H54 (cell line): ENCODE data around the gene MSGN1.

Source experiments
- DNase-seq: peaks from one replicate; pipeline ENCODE4 v3.0.0; 2011; ENCODE audit warnings: low spot score, mixed read lengths; ENCODE audit not compliant: insufficient read length
- FAIRE-seq: peaks from 3 replicates; lab custom pipeline; 2011; peaks lifted over from hg19 to GRCh38; lab: Jason Lieb, UNC
- POLR2A ChIP-seq: IDR thresholded peaks from 2 replicates; pipeline ENCODE4 v1.6.1; 2011; ENCODE audit warnings: low read depth, mild to moderate bottlenecking, low read length

Gene MSGN1

DNA sequence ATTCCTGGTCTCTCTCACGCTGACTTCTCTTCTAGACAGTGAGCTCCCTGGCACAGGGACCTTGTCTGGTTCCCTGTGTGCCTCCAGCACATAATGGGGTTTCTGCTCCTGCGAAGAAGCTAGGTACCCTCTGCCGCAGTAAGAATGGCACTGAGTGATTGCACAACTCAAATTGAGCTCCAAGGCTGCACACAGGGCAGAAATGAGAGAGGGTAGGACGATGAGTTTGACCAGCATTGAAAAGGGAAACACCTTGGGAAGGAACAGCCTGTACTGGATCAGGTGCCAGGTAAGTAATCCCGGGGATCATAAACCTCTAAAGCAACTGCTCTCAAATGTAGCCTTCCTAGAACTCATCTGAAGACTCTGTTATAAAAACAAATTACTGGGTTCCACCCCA lies 21.0 kb upstream of the MSGN1 start:
- FAIRE-seq (no peak), DNase-seq (no peak)
- no peak for TF ChIP-seq POLR2A

- no peak for TF ChIP-seq POLR2A
- FAIRE-seq (no peak), DNase-seq (no peak)
Measured at GRCh38 chr2:17798338-17798737, 17.9 kb upstream of the MSGN1 start.

- no peak for DNase-seq
- TF ChIP-seq POLR2A, result no peak
- no peak for FAIRE-seq
Measured at GRCh38 chr2:17799301-17800120, 16.7 kb upstream of the MSGN1 start.

- DNase-seq, result no peak
- no peak for FAIRE-seq
- no peak for TF ChIP-seq POLR2A
Measured at GRCh38 chr2:17800219-17800618, 16.0 kb upstream of the MSGN1 start.

- DNase-seq (no peak), FAIRE-seq (no peak)
- no peak for TF ChIP-seq POLR2A
Measured at GRCh38 chr2:17800693-17801458, 15.4 kb upstream of the MSGN1 start.

- FAIRE-seq (no peak), DNase-seq (no peak)
- no peak for TF ChIP-seq POLR2A
Measured at GRCh38 chr2:17803497-17803896, 12.8 kb upstream of the MSGN1 start.

DNA sequence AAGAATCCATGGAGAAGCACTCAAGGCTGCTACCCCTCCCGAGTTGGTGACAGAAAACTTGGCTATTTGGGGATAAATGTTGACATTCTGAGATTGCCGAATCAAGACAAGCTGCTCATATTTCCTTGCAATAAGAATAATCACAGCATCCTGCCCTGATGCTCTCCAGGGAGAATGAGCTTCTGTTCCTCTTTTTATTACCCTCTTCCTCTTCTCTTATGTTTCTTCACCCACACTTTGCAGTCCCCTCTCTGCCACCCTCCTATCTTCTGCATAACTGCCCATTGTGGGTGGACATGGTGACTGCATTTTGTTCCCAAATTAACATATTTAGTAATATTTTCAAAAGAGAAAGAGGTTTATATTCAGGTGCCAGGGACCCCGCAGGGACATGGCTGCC lies 11.9 kb upstream of the MSGN1 start:
- FAIRE-seq (no peak), DNase-seq (no peak)
- no peak for TF ChIP-seq POLR2A

GRCh38 chr2:17805166-17805565 lies 11.1 kb upstream of the MSGN1 start:
- DNase-seq (no peak), FAIRE-seq (no peak)
- TF ChIP-seq POLR2A, result no peak

DNA sequence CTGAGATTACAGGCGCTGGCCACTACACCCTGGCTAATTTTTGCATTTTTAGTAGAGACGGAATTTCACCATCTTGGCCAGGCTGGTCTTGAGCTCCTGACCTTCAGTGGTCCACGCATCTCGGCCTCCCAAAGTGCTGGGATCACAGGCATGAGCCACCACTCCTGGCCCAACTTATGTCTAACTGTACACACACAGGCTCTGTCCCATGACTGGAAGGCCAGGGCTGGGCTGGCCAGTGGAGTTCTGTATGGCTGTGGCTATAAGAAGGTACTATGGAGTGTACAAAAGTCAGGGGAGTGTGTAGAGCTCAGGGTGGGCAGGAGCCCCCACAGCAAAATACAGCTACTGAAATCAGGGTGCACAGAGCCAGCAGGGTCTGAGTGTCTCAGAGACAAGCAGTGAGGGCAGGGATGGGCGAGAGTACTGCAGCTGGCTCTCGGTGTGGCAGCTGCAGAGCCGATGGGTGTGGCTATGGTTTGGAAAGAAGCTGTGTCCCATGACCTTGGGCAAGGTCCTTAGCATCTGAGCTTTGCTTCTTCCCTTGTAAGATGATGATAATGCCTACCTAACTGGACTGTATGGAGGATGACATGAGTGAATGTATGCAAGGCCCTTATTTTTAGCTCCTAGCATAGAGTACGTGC lies 10.4 kb upstream of the MSGN1 start:
- DNase-seq (no peak), FAIRE-seq (no peak)
- no peak for TF ChIP-seq POLR2A

- TF ChIP-seq POLR2A, result no peak
- DNase-seq (no peak), FAIRE-seq (no peak)
Measured at GRCh38 chr2:17813010-17813741, 3.1 kb upstream of the MSGN1 start.

DNA sequence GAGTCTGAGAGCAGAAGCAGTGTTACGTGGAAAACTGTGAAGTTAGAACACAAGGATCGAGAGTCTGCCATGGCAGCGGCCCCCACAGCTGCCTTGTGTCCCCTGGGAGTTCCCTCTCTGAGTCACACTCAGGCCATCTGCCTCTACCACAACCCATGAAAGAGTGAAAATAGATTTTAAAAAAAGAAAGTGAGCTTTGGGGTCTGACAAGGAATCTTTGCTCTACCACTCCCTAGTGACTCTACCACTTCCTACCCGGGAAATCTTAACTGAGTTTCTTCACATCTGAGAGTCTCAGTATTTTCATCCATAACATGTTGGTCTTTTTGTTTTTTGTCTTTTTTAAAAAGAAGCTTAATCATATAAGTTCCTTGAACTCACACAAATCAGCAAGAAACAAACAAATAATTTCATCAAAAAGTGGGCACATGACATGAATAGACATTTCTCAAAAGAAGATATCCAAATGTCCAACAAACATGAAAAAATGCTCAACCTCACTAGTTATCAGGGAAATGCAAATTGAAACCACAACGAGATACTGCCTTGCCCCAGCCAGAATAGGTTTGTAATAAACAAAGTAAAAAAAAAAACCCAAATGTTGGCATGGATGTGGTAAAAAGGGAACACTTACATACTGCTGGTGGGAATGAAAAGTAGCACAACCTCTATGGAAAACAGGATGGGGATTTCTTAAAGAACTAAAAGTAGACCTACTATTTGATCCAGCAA lies 2.4 kb upstream of the MSGN1 start:
- no peak for TF ChIP-seq POLR2A
- DNase-seq, result no peak
- no peak for FAIRE-seq

DNA sequence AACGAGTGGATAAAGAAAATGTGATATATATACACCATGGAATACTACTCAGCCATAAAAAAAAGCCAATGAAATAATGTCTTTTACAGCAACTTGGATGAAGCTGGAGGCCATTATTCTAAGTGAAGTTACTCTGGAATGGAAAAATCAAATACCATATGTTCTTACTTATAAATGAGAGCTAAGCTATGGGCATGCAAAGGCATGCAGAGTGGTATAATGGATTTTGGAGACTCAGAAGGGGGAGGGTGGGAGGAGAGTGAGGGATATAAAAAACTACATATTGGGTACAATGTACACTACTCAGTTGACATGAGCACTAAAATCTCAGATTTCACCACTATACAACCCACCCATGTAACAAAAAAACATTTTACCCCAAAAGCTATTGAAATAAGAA lies 1.7 kb upstream of the MSGN1 start:
- FAIRE-seq, result no peak
- TF ChIP-seq POLR2A, result no peak
- DNase-seq, result no peak
